GOT3 (cell line): ENCODE data around the gene CGB7.
"Not testable (repeated sequence)": the region's sequence is repeated elsewhere in the genome, so short reads cannot be mapped to it uniquely, and the experiment has no call there.

Experiments used
- DNase-seq: peaks from one replicate; lab custom pipeline; 2025; ENCODE audit warnings: mixed read lengths; lab: John Stamatoyannopoulos, UW

CGB7 gene

GRCh38 chr19:49042177-49042576, 15.4 kb downstream of the CGB7 start:
- no peak for DNase-seq

GRCh38 chr19:49039736-49040135, 17.8 kb downstream of the CGB7 start:
- DNase-seq = not testable (repeated sequence)

GRCh38 chr19:49038557-49039276, 18.8 kb downstream of the CGB7 start:
- DNase-seq = not testable (repeated sequence)

GRCh38 chr19:49038111-49038510, 19.4 kb downstream of the CGB7 start:
- not testable (repeated sequence) for DNase-seq

- DNase-seq = not testable (repeated sequence)
Measured at GRCh38 chr19:49036815-49037214, 20.7 kb downstream of the CGB7 start, which contains the start of gene CGB1. CGB1 (minus strand) TSS chr19:49036895; CDS start chr19:49036711, 184 bp downstream.

- DNase-seq = not testable (repeated sequence)
Measured at GRCh38 chr19:49031642-49032301, 25.8 kb downstream of the CGB7 start, which contains the start of gene CGB2. CGB2 (plus strand) TSS chr19:49031890; CDS start chr19:49032096, 206 bp downstream.

GRCh38 chr19:49030323-49030722, 27.2 kb downstream of the CGB7 start:
- DNase-seq = not testable (repeated sequence)

GRCh38 chr19:49029749-49030148, 27.8 kb downstream of the CGB7 start:
- DNase-seq = not testable (repeated sequence)

GRCh38 chr19:49028686-49029085, 28.9 kb downstream of the CGB7 start:
- not testable (repeated sequence) for DNase-seq

- DNase-seq = not testable (repeated sequence)
Measured at GRCh38 chr19:49025599-49025998, 31.9 kb downstream of the CGB7 start.

GRCh38 chr19:49025088-49025487, 32.5 kb downstream of the CGB7 start:
- DNase-seq = not testable (repeated sequence)

- DNase-seq = not testable (repeated sequence)
Measured at GRCh38 chr19:49024233-49024632, 33.3 kb downstream of the CGB7 start, which contains the start of gene CGB3. CGB3 (minus strand) TSS chr19:49024333; CDS start chr19:49023971, 362 bp downstream.

- DNase-seq = no peak
Measured at GRCh38 chr19:49022116-49022515, 35.4 kb downstream of the CGB7 start.

GRCh38 chr19:49020931-49021895, 36.3 kb downstream of the CGB7 start:
- DNase-seq = no peak

GRCh38 chr19:49020342-49020741, 37.2 kb downstream of the CGB7 start:
- DNase-seq = no peak

GRCh38 chr19:49019242-49019932, 38.2 kb downstream of the CGB7 start:
- DNase-seq = no peak

- not testable (repeated sequence) for DNase-seq
Measured at GRCh38 chr19:49018388-49019241, 38.9 kb downstream of the CGB7 start.

- DNase-seq = no peak
Measured at GRCh38 chr19:49017666-49018351, 39.7 kb downstream of the CGB7 start.

- DNase-seq = no peak
Measured at GRCh38 chr19:49017041-49017665, 40.4 kb downstream of the CGB7 start, which contains the start of gene LHB. LHB (minus strand) TSS chr19:49017091; CDS start chr19:49017081, 10 bp downstream.
